NCI-H510A (cell line): ENCODE measurements around the gene FANCB.

Source experiments
- DNase-seq: peaks from one replicate; lab custom pipeline; 2025; lab: John Stamatoyannopoulos, UW

FANCB gene

DNA sequence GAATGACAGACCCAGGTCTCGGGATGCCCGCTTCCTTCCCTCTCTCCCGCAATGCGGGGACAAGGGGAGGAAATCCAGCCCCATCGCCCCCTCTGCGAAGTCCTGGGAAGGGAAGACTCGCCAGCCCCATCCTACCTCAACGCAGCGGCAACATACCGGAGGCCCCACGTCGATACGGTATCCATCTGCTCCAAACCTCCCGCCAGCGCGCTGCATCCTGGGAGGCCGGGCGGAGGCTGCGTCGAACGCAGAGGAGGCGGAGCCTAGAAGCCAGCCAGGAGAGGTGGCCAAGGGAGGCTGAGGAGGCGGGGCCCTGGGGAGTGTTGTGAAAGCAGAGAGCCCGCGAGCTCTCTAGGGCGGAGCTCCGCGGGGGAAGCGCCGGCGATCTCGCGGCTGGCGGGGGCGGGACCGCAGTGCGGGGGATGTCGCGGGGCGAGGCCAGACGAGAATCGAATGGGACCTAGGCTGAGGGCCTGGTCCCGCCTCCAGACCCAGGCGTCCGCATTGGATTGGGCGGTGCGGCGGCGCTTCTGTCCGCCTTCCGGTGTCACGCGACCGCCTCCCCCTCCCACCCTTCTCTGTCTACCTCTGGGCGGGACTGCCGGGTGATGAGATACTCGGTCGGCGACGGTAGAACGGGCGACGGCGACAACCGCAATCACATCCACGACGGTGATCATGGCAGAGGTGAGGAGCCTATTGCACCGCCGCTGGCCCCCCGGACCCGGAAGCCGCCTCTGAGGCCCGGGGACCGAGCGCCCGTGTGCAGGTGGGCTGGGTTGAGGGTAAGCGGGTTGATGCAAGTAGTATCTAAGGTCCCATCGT, at the start of gene FANCB, which contains the start of gene MOSPD2:
TSS of gene FANCB (minus strand) at position 219 of the 825 bp plus-strand sequence. CDS start 7,559 bp downstream, outside the sequence.
TSS of gene MOSPD2 (plus strand) at position 571 of the 825 bp plus-strand sequence. CDS start at position 679, 108 bp downstream.
- peak; percentile 94 for DNase-seq

GRCh38 chrX:14922437-14922836, 49.6 kb upstream of the FANCB start:
- DNase-seq: no peak

- DNase-seq: no peak
Observed at GRCh38 chrX:14920196-14920595, 47.3 kb upstream of the FANCB start.

GRCh38 chrX:14919407-14919806, 46.5 kb upstream of the FANCB start:
- no peak for DNase-seq

DNA sequence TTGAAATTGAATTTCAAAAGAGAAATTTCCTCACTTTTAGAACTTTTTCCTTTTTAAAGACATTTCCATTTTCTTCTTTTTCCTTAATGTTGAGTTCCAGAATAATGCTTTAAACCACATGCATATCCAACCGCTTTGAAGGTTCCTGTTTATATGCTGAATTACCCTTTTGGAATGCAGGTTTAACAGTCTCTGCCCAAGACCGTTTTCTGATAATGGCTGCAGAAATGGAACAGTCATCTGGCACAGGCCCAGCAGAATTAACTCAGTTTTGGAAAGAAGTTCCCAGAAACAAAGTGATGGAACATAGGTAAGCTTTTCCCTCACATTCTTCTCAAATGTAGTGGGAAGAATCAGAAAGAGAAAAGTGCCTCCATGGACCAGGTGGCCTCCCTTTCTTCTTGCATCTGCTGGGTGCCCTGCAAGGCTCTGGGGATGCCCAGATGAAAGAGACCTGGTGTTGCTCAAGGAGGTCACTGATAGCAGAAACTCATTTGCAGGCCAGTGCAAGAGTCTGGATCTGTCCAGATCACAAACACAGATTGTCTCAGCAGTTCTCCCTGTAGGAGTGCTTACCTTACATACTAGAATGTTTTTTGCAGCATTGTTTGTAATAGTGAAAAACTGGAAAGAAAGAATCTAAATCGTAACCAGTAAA, 43.3 kb upstream of the FANCB start:
- no peak for DNase-seq

- no peak for DNase-seq
Observed at GRCh38 chrX:14915596-14915995, 42.7 kb upstream of the FANCB start.

- DNase-seq: no peak
Observed at GRCh38 chrX:14913241-14913640, 40.4 kb upstream of the FANCB start.

GRCh38 chrX:14903891-14904290, 31.0 kb upstream of the FANCB start:
- no peak for DNase-seq

DNA sequence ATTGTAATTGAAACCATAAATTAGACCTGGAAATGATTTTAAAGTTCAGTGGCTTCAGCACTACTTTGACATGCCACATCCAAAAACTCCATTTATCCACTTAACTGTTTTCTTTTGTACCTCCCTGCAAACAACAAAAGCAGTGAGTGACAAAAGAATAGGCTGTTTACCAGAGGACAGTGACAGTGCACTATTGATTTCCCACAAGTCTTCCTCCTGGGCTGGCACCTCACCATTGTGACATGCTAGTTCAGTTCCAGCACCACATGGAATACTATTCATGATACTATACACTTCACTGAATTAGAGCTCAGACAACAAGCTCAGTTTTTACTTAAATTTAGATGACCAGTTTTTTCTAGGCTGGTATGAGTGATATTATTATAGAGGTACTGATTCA, 29.7 kb upstream of the FANCB start:
- no peak for DNase-seq

DNA sequence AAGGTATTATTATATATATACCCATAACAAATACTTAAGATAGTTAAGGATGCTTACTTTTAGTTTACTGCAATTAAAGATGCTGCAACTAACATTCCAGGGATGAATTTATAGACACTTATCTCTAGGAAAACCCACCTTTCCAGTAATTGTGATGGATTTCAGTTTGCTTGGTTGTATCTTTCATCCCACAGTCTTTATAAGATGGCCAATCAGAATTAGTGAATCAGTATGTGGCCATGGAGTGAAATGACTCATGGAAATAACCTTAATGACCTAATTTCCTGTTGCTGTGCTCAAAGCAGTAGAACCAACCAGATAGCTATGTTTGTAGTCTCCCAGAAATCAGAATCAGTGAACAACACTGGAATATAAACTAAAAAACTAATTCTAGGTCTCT, 26.7 kb upstream of the FANCB start:
- DNase-seq: no peak

DNA sequence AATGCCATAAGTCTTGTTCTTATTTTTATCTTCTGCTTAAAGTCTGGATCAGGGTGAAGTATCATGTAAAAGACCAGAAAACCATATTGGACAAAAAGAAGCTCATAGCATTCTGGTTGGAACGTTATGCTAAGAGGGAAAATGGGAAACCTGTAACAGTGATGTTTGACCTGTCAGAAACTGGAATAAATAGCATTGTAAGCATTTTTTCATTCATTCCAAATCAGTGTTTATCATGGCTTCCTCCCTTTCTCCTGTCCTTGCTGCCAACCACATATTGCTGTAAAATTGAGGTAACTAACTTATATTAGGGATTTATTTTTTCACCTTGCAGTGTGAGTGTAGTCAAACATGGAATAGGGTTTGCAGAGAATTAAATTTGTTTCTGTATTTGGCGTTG, 24.2 kb upstream of the FANCB start:
- DNase-seq: no peak

GRCh38 chrX:14896273-14896672, 23.4 kb upstream of the FANCB start:
- DNase-seq: no peak

DNA sequence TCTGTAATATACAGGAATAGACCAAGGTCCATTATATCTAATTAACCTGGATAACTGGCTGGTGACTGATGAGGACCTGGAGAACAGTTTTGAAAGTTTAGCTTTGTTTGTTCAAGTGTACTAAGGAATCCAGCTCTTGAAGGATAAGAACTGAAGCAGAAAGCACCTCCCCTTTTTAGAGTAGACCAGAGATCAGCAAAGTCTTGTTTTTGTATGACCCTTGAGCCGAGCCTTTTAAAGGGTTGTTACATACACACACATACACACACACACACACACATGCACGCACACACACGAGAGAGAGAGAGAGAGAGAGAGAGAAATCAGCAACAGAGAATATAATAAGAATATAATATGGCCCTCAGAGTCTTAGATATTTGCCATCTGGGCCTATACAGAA, 13.4 kb upstream of the FANCB start:
- no peak for DNase-seq

DNA sequence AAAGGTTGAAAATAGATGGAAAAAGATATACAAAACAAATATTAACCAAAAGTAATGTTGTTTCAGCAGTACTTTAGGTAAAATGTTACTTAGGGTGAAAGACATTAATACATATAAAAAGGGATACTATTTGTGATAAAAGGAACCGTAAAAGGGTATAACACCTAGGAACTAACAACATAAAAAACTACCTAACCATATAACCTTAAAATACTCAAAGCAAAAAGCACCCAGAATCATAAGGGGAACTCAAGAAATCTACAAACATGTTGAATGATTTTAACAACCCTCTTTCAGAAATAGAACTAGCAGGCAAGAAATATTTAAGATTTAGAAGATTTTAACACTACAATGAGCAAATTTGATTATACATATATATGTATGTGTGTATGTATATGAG, 11.8 kb upstream of the FANCB start:
- DNase-seq: no peak

GRCh38 chrX:14883826-14884225, 11.0 kb upstream of the FANCB start:
- no peak for DNase-seq

- DNase-seq: no peak
Observed at GRCh38 chrX:14875624-14876023, 2.8 kb upstream of the FANCB start.

GRCh38 chrX:14873676-14874049, 794 bp upstream of the FANCB start:
- no peak for DNase-seq

DNA sequence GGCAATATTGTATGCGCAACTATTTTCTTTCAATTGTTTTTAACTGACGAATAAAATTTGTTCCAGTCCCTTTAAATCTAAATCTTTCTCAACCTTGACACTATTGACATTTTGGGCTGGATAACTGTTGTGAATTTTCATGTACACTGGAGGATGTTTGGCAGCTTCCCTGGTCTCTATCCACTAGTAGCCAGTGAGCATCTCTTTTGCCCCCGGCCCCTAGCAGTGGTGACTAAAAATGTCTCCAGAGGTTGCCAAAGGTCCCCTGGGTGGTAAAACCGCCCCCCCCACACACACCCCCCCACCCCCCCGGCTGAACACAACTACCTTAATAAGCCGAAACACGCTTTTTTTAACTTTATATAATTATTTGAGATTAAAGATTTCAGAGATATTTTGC, 514 bp downstream of the FANCB start:
- DNase-seq: no peak

DNA sequence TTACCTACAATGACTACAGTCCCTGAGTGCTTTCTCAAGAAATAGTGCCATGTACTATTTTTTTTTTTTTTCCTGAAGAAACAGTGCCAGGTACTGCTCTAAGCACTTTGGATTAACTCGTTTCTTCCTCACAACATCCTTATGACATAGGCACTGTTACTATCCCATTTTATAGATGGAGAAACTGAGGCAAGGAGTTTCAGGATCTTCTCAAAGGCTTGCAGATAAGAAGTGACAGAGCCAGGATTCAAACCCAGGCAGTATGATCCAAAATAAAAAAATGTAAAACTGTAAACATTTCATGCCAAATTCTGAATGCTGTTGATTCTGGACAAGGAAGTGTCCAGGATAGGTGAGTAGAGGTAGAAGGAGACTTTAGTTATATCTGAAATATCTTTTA, 1.1 kb downstream of the FANCB start:
- DNase-seq: no peak

DNA sequence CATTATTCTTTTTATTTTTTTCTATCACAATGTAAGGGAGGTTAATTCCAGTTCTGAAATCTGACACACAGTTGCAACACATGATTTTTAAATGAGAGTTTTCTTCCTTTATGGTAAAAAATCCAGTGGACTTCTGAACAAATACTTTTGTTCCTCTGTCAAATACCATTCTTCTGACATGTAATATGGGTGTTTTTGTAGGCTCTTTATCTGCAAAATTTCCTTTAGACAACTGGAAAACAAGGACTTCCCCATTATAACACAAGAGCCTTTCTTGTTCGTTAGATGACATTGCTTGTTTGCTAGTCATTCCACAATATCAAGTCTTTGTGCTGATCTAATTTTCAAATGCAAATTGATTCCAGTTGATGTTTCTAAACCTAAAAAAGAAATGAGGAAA, 7.7 kb downstream of the FANCB start:
- no peak for DNase-seq

GRCh38 chrX:14864631-14865030, 8.2 kb downstream of the FANCB start:
- no peak for DNase-seq

GRCh38 chrX:14851526-14851925, 21.3 kb downstream of the FANCB start:
- no peak for DNase-seq

- no peak for DNase-seq
Observed at GRCh38 chrX:14843666-14844065, 29.2 kb downstream of the FANCB start.

- DNase-seq: no peak
Observed at GRCh38 chrX:14837155-14837554, 35.7 kb downstream of the FANCB start.
